Hepatocyte (in vitro differentiated cells): ENCODE measurements around the gene SLC17A9. TPM values are rescaled to one million over a fixed set of nuclear protein-coding genes. Genes with fewer than 3 reads are reported as not detected.

Experiments used
- DNase-seq: peaks from one replicate; pipeline ENCODE4 v3.0.0-alpha.2; 2016; ENCODE audit warnings: low spot score
- H2AFZ ChIP-seq: fragments of 200-600 bp; sonication (generic); 2 replicates; pipeline ENCODE4 v1.6.0; 2016; ENCODE audit warnings: antibody characterized with exemption, mild to moderate bottlenecking
- H3K27ac ChIP-seq: fragments of 200-600 bp; sonication (generic); 2 replicates; pipeline ENCODE4 v1.5.1; 2016; ENCODE audit warnings: mild to moderate bottlenecking
- H3K27me3 ChIP-seq: fragments of 200-600 bp; sonication (generic); 2 replicates; pipeline ENCODE4 v1.6.1; 2016
- H3K36me3 ChIP-seq: fragments of 200-600 bp; sonication (generic); replicated peaks from 2 replicates; pipeline ENCODE4 v1.5.1; 2016; ENCODE audit warnings: low read depth; ENCODE audit not compliant: insufficient read depth
- H3K4me1 ChIP-seq: fragments of 200-600 bp; sonication (generic); 2 replicates; pipeline ENCODE4 v1.5.1; 2016; ENCODE audit warnings: mild to moderate bottlenecking, moderate library complexity; ENCODE audit not compliant: insufficient read depth
- H3K4me2 ChIP-seq: fragments of 200-600 bp; sonication (generic); 2 replicates; pipeline ENCODE4 v1.6.0; 2016
- H3K4me3 ChIP-seq: fragments of 200-600 bp; sonication (generic); 2 replicates; pipeline ENCODE4 v1.5.1; 2016; ENCODE audit warnings: mild to moderate bottlenecking
- H3K79me2 ChIP-seq: fragments of 200-600 bp; sonication (generic); 2 replicates; pipeline ENCODE4 v1.6.0; 2017; ENCODE audit warnings: mild to moderate bottlenecking
- H3K9me2 ChIP-seq: fragments of 200-600 bp; sonication (generic); replicated peaks from 2 replicates; pipeline ENCODE4 v1.6.0; 2017; ENCODE audit warnings: mild to moderate bottlenecking; ENCODE audit not compliant: insufficient read depth
- H3K9me3 ChIP-seq: fragments of 200-600 bp; sonication (generic); 2 replicates; pipeline ENCODE4 v1.5.1; 2016; ENCODE audit warnings: low read depth, mild to moderate bottlenecking
- H4K20me1 ChIP-seq: fragments of 200-600 bp; sonication (generic); 2 replicates; pipeline ENCODE4 v1.6.0; 2016; ENCODE audit warnings: mild to moderate bottlenecking; ENCODE audit not compliant: insufficient read depth, poor library complexity, severe bottlenecking
- EZH2 ChIP-seq: fragments of 200-600 bp; sonication (generic); IDR thresholded peaks from 2 replicates; pipeline ENCODE4 v1.6.1; 2016; ENCODE audit warnings: antibody characterized with exemption, mild to moderate bottlenecking, borderline replicate concordance
- EZH2phosphoT487 ChIP-seq: fragments of 200-600 bp; sonication (generic); IDR thresholded peaks from one replicate; pipeline ENCODE4 v1.6.1; 2018; ENCODE audit warnings: antibody characterized with exemption, mild to moderate bottlenecking, low read depth, moderate library complexity; ENCODE audit not compliant: unreplicated experiment, severe bottlenecking
- WGBS: methylation state at CpG from one replicate; pipeline ENCODE4 v1.1.6; 2016; ENCODE audit warnings: low lambda C conversion rate; ENCODE audit errors: missing lambda C conversion rate; 5-methylcytosine and 5-hydroxymethylcytosine counted together
- polyA plus RNA-seq: library from polyadenylated mRNA; unstranded; fragments of >200 nt; fragmentation: Nextera tagmentation; extraction: Ambion mirVana; gene quantifications from 2 replicates; pipeline ENCODE4 v1.2.1, GENCODE V29; 2016
- total RNA-seq: library from RNA; depleted of rRNA; stranded (reverse); fragments of >200 nt; gene quantifications from 2 replicates; pipeline ENCODE4 v1.2.3, GENCODE V29; 2014
- TF ChIP-seq, protein P1 (sequence below): fragments of 200-600 bp; sonication (generic); IDR thresholded peaks from 2 replicates; pipeline ENCODE4 v1.5.1; 2016; ENCODE audit warnings: antibody characterized with exemption, mild to moderate bottlenecking; ENCODE audit not compliant: poor library complexity

Gene SLC17A9
- total and polyA plus RNA-seq, 2 experiments from 2014 or later = 26.9 to 83.9 TPM

DNA sequence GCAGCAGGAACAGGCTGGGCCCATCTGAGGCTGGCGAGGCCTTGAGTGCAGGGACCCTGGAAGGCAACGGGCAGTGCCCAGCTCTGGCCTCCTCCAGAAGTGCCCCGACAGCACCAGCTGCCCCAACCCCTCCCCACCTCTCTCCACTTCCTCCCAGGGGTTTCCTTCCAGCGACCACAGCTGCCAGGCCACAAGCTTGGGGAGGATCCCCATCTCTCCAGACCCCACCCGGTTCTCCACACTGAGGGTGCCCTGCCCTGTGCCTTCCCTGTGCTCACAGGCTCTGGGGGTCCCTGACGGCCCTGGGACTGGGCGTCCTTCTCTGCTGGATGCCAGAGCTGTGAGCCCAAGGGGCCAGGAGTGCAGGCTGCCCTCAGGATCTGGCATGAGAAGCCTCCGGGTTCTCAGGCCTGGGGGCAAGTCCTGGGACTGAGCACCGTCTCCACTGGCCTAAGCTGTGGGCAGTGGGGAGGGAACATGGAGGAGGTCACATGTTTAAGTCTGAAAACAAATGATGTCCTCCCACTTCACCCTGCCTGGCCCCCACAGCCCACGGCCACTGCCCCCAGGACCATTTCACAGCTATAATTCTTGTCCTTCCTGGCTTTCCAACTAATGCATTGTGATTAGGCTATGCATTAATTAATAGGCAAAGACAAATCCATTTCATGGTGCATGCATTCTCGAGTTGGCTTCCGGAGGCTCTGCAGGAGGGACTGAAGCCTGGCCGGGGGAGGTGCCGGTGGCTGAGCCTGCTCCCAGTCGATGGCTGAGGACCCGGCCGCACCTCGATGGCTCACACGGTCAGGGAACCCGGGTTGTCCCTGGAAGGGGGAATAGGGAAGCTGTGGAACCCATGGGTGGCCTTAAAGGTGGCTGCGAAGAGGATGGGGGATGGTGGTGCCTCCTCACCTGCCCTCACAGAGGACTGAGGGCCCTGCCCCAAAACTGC, 29.9 kb downstream of the SLC17A9 start:
- H3K27ac ChIP-seq = no peak overlapping the region
- H3K9me2 ChIP-seq = no peaks in the 10 kb centered on the region
- H4K20me1 ChIP-seq = no peaks in the 10 kb centered on the region
- H3K4me1 ChIP-seq = no peaks in the 10 kb centered on the region
- H3K4me3 ChIP-seq = no peak overlapping the region
- no peaks in the 10 kb centered on the region for H3K36me3 ChIP-seq
- no peak overlapping the region for H3K4me2 ChIP-seq
- 78% methylated on average over 20 of the region's 21 CpGs for WGBS
- no peak for DNase-seq
- H2AFZ ChIP-seq = no peak overlapping the region
- TF ChIP-seq EZH2phosphoT487 = no peak
- no peak for TF ChIP-seq EZH2
- TF ChIP-seq, protein P1, sequence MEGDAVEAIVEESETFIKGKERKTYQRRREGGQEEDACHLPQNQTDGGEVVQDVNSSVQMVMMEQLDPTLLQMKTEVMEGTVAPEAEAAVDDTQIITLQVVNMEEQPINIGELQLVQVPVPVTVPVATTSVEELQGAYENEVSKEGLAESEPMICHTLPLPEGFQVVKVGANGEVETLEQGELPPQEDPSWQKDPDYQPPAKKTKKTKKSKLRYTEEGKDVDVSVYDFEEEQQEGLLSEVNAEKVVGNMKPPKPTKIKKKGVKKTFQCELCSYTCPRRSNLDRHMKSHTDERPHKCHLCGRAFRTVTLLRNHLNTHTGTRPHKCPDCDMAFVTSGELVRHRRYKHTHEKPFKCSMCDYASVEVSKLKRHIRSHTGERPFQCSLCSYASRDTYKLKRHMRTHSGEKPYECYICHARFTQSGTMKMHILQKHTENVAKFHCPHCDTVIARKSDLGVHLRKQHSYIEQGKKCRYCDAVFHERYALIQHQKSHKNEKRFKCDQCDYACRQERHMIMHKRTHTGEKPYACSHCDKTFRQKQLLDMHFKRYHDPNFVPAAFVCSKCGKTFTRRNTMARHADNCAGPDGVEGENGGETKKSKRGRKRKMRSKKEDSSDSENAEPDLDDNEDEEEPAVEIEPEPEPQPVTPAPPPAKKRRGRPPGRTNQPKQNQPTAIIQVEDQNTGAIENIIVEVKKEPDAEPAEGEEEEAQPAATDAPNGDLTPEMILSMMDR = no peak
- H3K9me3 ChIP-seq = no peaks in the 10 kb centered on the region
- H3K27me3 ChIP-seq = peaks cover 18% of the 10 kb centered on the region
- H3K79me2 ChIP-seq = no peaks in the 10 kb centered on the region

GRCh38 chr20:62983210-62983609, 30.7 kb downstream of the SLC17A9 start:
- no peak overlapping the region for H3K27ac ChIP-seq
- DNase-seq = no peak
- H3K36me3 ChIP-seq = no peaks in the 10 kb centered on the region
- H3K79me2 ChIP-seq = no peaks in the 10 kb centered on the region
- H3K4me2 ChIP-seq = no peak overlapping the region
- no peaks in the 10 kb centered on the region for H4K20me1 ChIP-seq
- H3K27me3 ChIP-seq = peaks cover 15% of the 10 kb centered on the region
- H3K9me3 ChIP-seq = no peaks in the 10 kb centered on the region
- TF ChIP-seq EZH2 (no peak), EZH2phosphoT487 (no peak)
- TF ChIP-seq, protein P1 = no peak
- H2AFZ ChIP-seq = no peak overlapping the region
- no peaks in the 10 kb centered on the region for H3K9me2 ChIP-seq
- H3K4me1 ChIP-seq = no peaks in the 10 kb centered on the region
- H3K4me3 ChIP-seq = no peak overlapping the region
- 91% methylated on average over 4 of the region's 6 CpGs for WGBS

DNA sequence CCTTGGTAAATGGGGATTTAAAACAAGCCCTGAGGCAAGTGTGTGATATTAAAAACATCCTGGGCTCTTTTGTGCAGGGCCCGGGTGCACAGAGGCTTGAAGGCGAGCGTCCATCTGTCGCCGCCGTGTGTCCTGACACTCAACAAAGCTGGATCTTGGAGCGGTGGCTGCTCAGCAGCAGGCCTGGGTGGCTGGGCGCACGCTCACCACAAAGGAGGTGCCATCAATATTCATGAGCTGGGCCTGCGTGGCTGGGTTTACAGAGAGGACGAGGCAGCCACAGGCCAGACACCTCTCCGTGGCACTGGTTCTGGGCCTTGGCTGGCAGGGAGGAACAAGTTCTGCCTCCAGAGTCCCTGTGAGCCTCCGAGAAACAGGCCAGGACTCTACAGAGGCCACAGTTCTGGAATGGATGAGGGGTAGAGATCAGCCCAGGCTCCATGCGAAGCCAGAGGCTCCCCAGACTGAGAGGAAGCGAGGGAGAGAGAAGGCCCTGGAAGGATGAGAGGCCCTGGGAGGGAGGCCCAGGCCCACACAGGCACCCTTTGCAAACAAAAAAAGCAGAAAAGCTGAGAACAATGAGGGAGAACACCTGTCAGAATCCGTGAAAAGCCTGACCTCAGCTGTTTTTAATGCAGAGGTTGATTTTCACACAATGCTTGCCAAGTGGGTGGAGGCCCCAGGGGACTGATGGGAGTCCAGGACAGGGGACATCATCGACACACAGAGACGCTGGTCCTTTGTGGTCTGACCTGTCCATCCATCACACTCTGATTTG, 32.3 kb downstream of the SLC17A9 start:
- H2AFZ ChIP-seq = no peak overlapping the region
- H3K9me3 ChIP-seq = no peaks in the 10 kb centered on the region
- no peaks in the 10 kb centered on the region for H3K36me3 ChIP-seq
- 73% methylated on average over 18 of the region's 18 CpGs for WGBS
- no peaks in the 10 kb centered on the region for H3K4me1 ChIP-seq
- H3K27ac ChIP-seq = no peak overlapping the region
- H3K9me2 ChIP-seq = no peaks in the 10 kb centered on the region
- no peaks in the 10 kb centered on the region for H4K20me1 ChIP-seq
- H3K79me2 ChIP-seq = no peaks in the 10 kb centered on the region
- TF ChIP-seq EZH2 (no peak), EZH2phosphoT487 (no peak)
- TF ChIP-seq, protein P1 = no peak
- DNase-seq = no peak
- H3K27me3 ChIP-seq = peaks cover 9% of the 10 kb centered on the region
- no peak overlapping the region for H3K4me2 ChIP-seq
- H3K4me3 ChIP-seq = no peak overlapping the region
